Head of caudate nucleus (tissue), 42 donors: ENCODE measurements around the gene CLCN5.
A peak's percentile ranks its signal among the peaks of the same experiment; 100 is the strongest.
"Not testable (repeated sequence)": the region's sequence is repeated elsewhere in the genome, so short reads cannot be mapped to it uniquely, and the experiment has no call there.

Experiments
- DNase-seq, 42 donors: peaks; one replicate each; pipeline versions ENCODE4 v3.0.0 to v3.0.0-alpha.2; 2020 to 2021; ENCODE audit warnings: mixed read lengths in 7 of 42
- intact Hi-C: fragments of 100-400 bp; cut with DNase I; formaldehyde crosslinking; loops from one replicate; pipeline ENCODE4 v1.15.0; 2022

The CLCN5 gene

DNA sequence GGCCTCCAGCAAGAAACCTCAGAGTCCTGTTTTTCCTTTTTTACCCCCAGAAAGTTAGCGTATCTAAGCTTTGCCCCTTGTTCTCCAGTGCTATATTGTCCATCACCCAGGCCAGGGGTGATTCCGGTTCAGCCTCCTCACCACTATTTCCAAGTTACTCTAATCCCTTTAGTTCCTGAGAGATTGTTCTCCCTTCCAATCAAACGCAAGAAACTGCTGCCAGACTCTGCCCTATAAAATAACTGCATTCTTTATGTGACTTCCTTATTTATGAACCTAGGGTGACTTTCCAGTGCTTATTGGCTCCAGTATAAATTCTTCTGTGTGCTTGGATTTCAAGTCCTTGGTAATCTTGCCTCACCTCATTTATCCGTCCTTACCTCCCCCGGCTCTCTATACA is 65.7 kb downstream of the CLCN5 start:
- intact Hi-C loops = no loop called here
- no peak for DNase-seq

DNA sequence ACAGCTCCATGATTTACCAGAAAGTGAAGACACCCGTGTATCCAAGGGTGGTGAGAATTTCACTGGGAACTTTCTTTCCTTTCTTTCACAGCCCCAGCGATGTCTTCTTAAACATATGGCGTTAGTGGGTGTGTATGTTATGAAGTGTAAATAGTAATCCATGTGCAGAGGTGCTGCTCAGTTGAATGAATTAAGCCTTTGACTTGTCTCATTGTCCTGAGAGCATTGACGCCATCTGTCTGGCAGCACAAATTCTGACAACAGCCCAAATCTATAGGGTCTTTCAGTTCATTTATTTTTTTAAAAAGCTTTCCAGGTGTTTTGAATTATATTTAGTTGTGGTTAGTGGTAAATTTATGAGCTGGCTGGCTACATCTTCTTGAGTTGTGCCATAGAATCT is 69.4 kb downstream of the CLCN5 start:
- intact Hi-C loops = no loop called here
- DNase-seq = no peak

DNA sequence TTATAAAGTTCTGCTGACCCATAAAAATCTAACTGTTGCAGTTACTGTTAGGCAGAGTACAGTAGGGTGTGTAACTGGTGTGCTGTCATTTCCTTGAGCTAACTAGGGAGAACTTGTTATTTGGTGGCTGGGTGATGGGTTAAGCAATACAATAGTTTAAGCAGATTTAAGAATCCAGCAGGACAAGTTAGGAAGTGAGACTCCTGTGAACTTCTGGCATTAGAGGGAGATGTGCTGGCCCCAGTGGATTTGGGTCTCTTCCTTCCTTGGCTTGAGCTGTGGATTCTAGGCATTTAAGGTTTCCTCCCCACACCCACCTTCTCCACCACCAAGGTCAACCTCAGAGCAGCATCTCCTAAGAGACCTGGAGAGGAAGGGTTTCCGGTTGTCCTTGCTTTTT is 70.5 kb downstream of the CLCN5 start:
- no peak for DNase-seq
- intact Hi-C loops = no loop called here

DNA sequence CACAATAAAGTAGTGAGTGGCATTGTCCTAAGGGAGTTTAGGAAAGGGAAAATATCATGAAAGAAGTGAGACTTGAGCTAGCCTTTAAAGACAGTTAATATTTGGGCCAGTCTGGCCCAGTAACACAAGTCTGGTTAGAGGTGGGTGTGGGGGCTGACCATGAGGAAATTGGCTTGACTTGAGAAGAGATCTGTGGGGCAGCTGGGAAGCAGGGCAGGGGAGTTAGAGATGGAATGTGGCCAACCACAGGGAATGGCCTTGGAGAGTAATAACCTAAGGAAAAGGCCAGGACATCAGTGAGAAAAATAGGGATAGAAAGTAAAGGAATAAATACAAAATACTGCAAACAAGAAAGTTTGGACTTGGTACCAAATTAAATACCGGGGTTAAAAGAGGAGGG is 71.3 kb downstream of the CLCN5 start:
- intact Hi-C loops = no loop called here

DNA sequence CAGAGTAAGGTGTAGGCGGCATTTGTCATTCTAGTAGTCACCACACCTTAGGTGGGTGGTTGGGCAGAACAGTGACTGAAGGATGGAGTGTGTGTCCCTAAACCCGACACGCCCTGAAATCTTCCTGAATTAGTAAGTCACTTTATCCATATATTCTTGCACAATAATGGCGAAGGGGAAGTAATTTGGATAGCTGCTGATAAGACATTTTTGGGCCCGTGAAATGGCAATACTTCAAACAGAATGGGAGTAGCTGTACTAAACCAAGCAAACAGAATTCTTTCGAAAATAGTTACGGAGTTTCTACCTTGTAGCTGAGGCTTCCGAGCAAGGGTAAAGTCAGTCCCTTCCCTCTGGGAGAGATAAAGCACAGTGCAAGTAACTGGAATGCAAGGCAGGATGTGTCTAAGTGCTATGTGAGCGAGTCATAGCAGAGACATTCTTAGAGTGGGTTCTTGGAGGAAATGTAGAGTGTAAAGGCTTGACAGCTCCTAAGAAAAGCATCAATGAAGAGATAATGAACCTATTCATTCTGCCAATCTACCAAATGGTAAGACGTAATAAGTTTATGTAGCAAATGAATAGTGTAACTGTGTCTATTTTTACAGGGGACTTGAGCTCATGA is 72.8 kb downstream of the CLCN5 start:
- DNase-seq = peak in 2 of 42 donors; percentile 14 to 36
- intact Hi-C loops = no loop called here

More for the DNA sequence above, 71.3 kb downstream of the CLCN5 start:
- no peak for DNase-seq

DNA sequence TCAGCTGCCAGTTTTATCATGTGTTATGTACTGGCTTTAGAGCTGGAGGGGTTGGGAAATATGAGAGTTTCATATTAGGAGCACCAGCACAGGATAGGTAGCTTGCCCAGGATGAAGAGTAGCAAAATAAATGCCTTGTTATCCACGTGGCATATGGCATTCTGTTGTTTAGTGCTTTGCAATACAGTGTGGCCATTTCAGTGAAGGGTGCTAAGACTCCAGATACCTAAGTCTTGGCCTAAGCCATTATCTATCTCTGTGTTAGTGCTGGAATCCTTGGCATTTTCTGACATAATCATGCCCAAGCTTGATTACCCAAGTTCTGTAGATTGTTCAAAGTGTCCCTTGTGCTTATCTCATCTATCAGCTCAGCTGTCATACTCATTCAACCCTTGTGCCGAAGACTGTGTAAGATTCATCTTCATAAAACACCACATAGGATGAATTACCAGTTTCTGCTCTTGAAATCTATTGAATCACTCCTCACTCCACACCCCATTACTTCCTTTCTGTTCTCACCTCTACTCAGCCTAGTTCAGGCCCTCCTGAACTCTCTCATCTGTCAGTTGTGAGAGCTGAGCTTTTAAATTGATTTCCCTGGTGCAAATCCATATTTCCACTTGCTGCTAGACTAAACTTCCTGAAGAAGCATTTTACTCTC is 73.5 kb downstream of the CLCN5 start:
- intact Hi-C loops = no loop called here
- DNase-seq = no peak

DNA sequence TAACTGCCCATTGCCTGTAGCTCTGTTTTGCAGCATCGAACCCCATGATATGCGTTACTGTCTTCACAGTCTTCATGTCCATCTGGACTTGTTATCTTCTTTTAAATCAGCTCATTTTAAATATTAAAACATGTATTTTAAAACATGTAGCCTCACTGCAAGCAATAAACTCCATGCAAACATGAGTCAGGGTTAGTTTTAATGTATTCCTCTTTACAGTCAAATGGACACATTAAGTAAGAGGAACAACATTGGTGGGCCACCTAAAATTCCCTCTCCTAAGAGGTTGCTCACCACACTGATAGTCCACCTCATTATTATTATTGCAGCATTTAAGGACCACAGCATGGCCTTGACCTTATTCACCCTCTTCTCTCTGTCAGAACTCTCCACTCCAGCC is 74.1 kb downstream of the CLCN5 start:
- intact Hi-C loops = no loop called here
- no peak for DNase-seq

DNA sequence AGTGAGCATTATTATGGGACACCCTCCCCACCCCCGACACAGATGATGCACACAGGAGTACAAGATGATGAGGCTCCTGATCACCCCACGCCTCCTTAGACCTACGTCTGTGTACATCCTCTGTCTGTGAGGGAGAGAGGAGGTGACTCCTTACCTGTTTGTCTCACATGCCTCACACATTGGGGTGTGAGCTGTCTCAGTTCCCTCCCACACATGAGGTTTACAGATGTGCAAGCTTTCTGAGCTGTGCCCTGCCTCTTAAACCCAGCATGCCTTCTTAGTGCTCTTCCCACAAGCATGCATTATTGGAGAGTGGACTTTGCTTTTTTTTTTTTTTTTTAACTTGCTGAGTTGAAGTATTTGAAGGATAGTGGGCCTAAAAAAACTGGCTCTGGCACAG is 76.7 kb downstream of the CLCN5 start:
- no peak for DNase-seq
- intact Hi-C loops = no loop called here

DNA sequence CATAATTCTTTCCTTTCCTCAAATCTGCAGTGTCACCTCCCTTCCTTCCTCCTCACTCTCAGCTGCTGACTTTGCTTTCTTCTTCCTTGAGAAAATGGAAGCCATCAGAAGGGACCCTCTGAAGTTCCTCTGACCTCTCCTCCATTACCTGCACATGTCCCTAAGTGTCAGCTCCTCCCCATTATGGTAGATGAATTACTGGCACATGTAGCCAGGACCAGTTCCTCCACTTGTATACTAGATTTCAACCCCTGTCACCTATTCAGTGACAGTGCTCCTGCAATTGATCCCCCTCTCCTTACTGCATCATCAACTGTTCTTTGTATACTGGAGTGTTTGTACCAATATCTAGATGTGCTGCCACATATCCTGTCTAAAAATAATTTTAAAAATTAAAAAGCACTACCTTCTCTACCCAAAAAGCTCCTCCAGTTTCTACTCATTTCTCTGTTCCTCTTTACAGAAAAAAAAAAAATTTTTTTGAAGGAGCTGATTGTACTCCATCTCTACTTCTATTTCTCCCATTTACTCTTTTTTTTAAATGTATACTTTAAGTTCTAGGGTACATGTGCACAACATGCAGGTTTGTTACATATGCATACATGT is 78.6 kb downstream of the CLCN5 start:
- intact Hi-C loops = no loop called here
- no peak for DNase-seq

DNA sequence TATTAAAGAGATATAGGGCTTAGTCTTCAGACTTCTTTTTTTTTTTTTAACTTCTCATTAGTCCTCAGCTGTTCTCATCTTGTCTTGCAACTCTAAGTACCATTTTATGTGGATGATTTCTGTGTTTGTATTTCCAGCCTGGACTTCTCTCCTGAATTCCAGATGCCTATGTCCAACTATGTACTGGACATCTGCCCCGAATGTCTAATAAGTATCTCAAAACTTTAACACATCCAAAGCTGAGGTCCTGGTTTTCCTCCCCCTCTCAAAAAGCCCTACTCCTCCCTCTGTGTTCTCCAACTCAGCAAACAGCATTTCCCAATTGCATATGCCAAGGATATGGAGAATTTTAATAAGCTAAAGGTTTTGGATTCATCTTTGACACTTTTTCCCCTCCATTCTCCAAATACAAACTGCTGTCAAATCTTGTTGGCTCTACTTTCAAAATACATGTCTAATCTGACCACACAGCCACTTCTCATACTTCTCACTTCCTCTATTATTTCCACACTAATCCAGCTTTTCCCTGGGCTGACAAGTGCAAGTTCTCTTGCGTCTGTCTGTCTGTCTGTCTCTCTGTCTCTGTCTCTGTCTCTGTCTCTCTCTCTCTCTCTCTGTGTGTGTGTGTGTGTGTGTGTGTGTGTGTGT is 79.8 kb downstream of the CLCN5 start:
- intact Hi-C loops = no loop called here
- no peak for DNase-seq

DNA sequence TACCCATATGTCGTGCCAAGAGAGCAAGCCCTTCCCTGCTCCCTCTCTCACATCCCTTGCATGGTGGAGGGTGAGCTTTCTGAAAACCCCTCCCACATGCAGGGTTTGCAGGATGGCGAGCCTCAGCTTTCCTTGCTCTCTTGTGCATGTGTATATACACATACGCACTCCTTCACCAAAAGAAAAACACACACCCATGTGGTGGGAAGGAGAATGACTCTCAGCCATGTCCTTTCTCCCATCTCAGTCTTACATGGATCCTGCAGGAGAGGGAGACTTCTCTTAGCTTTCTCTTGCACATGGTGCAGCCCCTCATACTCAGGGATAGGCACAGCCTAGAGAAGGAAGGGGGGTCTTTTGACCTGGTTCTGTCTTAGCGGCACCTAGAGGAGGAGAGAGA is 81.1 kb downstream of the CLCN5 start:
- no peak for DNase-seq
- intact Hi-C loops = no loop called here

DNA sequence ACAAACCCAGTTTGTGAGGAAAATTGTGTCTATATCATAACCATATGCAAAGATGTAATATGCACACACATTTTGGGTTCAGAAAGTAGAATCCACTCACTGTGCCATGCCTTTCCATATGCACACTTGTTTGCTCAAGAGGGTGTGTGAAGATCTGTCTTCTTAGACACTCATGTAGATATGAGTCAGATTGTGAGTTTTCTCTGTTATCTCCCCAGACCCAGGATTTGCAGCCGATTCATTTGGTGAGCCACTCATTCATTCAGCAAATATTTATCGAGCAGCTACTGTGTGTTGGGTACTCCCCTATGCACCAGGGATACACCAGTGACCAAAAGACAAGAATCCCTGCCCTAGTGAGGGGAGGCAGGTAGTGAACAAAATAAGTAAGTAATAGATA is 81.5 kb downstream of the CLCN5 start:
- DNase-seq = no peak
- intact Hi-C loops = no loop called here

DNA sequence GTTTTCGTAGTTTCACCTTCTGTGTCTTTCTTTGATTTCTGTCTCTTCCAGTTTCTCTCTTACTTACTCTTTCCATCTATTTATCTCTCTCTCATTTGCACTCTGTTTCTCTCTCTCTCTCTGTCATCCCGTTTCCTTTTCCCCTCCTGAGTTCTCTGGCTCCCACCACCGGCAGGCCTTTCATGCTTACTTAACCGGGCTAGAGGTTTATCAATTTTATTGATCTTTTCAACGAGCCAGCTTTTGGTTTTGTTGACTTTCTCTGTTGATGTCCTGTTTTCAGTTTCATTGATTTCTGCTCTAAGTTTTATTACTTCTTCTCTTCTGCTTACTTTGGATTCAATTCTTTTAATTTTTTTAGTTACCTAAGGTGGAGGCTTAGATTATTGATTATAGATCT is 103.2 kb downstream of the CLCN5 start:
- intact Hi-C loops, DNase-seq: not testable (repeated sequence)

DNA sequence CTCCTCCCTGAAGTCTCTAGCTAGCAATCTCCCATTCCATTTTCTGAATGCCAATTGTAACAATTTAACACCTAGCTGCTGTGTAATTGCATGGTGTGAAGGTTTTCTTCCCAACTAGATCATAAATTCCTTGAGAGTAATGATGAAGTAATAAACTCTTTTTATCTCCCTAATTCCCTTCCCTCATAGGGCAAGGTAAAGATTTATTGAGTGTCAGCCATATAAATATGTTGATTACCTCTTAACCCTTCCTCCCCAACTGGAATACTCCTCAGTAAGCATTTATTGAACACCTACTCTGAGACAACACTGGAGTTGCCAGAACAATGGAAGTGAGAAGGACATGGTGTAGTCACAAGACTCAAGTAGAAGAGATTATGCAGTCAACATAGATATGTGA is 112.7 kb downstream of the CLCN5 start:
- DNase-seq = no peak
- intact Hi-C loops = no loop called here

DNA sequence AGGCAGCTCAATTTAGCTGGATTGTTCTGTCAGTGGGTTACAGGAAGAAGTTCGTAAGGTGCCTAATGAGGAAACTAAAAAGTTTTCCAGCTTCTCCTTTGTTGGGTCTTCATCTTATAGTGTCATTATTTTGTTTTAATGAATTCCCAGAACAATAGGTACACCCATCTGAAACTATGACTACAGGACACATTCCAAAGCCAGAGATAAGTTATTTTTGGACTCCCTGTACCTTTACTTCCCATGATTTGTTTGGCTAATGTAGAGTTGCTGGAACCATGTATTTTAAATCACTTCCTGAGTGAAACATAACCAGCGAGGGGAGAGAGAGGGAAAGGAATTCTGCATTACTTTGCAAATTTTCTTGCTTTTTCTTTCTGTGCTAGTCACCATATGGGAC is 114.0 kb downstream of the CLCN5 start:
- DNase-seq = no peak
- intact Hi-C loops = no loop called here

DNA sequence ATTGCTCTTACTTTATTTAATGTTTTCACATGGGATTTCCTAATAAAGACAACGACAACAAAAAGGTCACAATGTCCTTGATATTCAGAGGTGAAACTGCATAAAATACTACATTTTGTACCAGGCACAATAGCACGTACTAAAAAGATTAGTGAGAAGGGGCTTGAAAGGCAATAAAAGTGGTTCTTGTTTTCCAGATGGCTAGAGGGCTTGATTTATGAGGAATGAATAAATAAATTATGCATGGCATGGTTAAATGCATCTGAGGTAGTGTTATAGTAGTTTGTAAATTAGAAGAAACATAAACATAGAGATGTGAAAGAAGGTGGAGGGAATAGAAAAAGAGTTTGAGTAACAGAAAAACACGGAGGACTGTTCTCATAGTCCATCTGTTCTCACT is 123.4 kb downstream of the CLCN5 start:
- DNase-seq = no peak
- intact Hi-C loops = no loop called here

DNA sequence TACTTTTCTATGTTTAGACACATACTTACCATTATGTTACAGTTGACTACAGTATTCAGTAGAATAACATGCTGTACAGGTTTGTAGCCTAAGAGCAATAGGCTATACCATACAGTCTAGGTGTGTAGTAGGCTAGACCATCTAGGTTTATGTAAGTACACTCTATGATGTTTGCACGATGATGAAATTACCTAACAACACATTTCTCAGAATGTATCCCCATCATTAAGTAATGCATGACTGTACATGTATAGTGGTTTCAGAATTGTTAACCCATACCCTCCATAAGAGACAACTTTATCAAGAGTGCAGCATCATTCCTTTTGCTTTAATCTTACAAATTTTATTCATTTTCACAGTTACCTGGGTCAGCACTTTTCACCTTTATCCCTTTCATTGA is 126.8 kb downstream of the CLCN5 start:
- intact Hi-C loops = no loop called here
- no peak for DNase-seq

DNA sequence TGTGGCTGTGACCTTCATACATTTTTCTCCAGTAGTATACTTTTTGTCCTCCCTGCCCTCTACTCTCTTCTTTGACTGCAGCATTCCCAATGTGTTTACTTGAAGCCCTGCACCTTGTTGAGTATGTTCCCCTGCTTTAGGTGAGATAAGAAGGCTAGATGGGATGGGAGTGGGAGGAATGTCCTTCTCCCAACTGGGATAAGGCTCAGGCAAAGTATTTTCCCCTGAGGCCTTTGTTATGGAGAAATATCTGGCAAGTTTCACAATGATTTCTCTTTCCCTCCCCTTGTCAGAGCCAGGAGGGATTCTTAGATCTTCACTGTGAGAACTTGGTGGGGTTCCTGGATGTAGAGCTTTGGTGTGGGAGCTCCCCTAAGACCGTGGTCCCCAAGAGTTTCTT is 131.8 kb downstream of the CLCN5 start:
- intact Hi-C loops = no loop called here
- no peak for DNase-seq

DNA sequence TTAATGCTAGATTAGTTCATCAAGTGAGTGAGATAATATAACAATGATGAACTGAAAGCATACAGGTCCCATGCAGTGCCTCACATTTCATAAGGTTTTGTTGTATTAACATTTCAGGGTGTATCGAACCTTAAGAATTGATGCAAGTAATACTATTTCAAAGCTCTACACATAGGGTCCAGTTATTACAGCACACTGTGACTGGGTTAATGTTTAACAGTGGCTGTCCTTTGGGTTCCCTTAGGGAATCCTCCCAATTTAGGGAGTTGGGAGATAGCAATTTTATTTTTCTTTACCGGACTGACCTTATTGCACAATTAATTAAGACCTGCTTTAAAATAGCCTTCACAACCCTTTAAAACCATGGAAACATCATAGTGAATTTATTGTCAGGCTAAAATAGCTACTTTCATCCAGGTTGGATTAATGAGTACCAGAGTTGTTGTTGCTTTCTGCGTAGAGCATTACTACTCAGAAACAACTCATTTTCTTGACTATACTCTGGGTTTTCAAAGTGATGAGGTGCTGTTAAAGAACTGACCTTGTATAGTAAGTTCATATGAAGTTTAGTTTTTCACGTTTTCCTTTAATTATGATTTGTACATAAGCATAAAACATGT is 144.0 kb downstream of the CLCN5 start:
- intact Hi-C loops = no loop called here
- no peak for DNase-seq
